ENCODE data around the gene IPO11. TPM values are rescaled to one million over a fixed set of nuclear protein-coding genes. Genes with fewer than 3 reads are reported as not detected.
"Not testable (repeated sequence)": the region's sequence is repeated elsewhere in the genome, so short reads cannot be mapped to it uniquely, and the experiment has no call there.

IPO11 gene
- total RNA-seq, 1 donor from 2014 or later = 28.3 TPM

- DNase-seq (ENCODE audit: low spot score) = no peak
Measured at GRCh38 chr5:62596691-62597090, 184.1 kb downstream of the IPO11 start.

- DNase-seq (ENCODE audit: low spot score) = no peak
Measured at GRCh38 chr5:62597314-62597713, 184.8 kb downstream of the IPO11 start.

GRCh38 chr5:62600560-62601252 lies 188.1 kb downstream of the IPO11 start:
- no peak for DNase-seq (ENCODE audit: low spot score)

GRCh38 chr5:62603934-62604333 lies 191.4 kb downstream of the IPO11 start:
- DNase-seq (ENCODE audit: low spot score) = no peak

GRCh38 chr5:62605638-62606037 lies 193.1 kb downstream of the IPO11 start:
- DNase-seq (ENCODE audit: low spot score) = no peak

- DNase-seq (ENCODE audit: low spot score) = no peak
Measured at GRCh38 chr5:62606878-62607277, 194.3 kb downstream of the IPO11 start.

GRCh38 chr5:62607615-62608014 lies 195.1 kb downstream of the IPO11 start:
- no peak for DNase-seq (ENCODE audit: low spot score)

GRCh38 chr5:62608529-62609511 lies 196.3 kb downstream of the IPO11 start:
- no peak for DNase-seq (ENCODE audit: low spot score)

GRCh38 chr5:62614355-62614754 lies 201.8 kb downstream of the IPO11 start:
- no peak for DNase-seq (ENCODE audit: low spot score)

- no peak for DNase-seq (ENCODE audit: low spot score)
Measured at GRCh38 chr5:62616615-62617277, 204.2 kb downstream of the IPO11 start.

GRCh38 chr5:62617943-62618342 lies 205.4 kb downstream of the IPO11 start:
- DNase-seq (ENCODE audit: low spot score) = no peak

- DNase-seq (ENCODE audit: low spot score) = no peak
Measured at GRCh38 chr5:62620761-62621160, 208.2 kb downstream of the IPO11 start.

- DNase-seq (ENCODE audit: low spot score) = no peak
Measured at GRCh38 chr5:62621280-62621679, 208.7 kb downstream of the IPO11 start.

- no peak for DNase-seq (ENCODE audit: low spot score)
Measured at GRCh38 chr5:62623271-62623670, 210.7 kb downstream of the IPO11 start.

- DNase-seq (ENCODE audit: low spot score) = not testable (repeated sequence)
Measured at GRCh38 chr5:62624436-62624835, 211.9 kb downstream of the IPO11 start.

GRCh38 chr5:62626534-62626933 lies 214.0 kb downstream of the IPO11 start:
- DNase-seq (ENCODE audit: low spot score) = no peak

- no peak for DNase-seq (ENCODE audit: low spot score)
Measured at GRCh38 chr5:62627121-62627520, 214.6 kb downstream of the IPO11 start.

- DNase-seq (ENCODE audit: low spot score) = no peak
Measured at GRCh38 chr5:62627901-62628300, 215.3 kb downstream of the IPO11 start.

GRCh38 chr5:62631909-62632580 lies 219.5 kb downstream of the IPO11 start:
- no peak for DNase-seq (ENCODE audit: low spot score)

- no peak for DNase-seq (ENCODE audit: low spot score)
Measured at GRCh38 chr5:62633243-62633642, 220.7 kb downstream of the IPO11 start.

GRCh38 chr5:62640446-62640845 lies 227.9 kb downstream of the IPO11 start:
- no peak for DNase-seq (ENCODE audit: low spot score)

GRCh38 chr5:62642468-62642867 lies 229.9 kb downstream of the IPO11 start:
- DNase-seq (ENCODE audit: low spot score) = no peak
